WTC11 (cell line): ENCODE measurements around the gene RPL19.

Experiments used
- CREB1 ChIP-seq: sonication (generic); formaldehyde crosslinking; IDR thresholded peaks from 2 replicates; pipeline ENCODE4 v1.8.0; 2023; ENCODE audit warnings: mild to moderate bottlenecking, missing genetic modification reagents
- ETV6 ChIP-seq: sonication (generic); formaldehyde crosslinking; IDR thresholded peaks from 2 replicates; pipeline ENCODE4 v1.8.1; 2022; ENCODE audit warnings: mild to moderate bottlenecking, missing genetic modification reagents
- FOXP1 ChIP-seq: sonication (generic); formaldehyde crosslinking; IDR thresholded peaks from 2 replicates; pipeline ENCODE4 v1.8.0; 2022; ENCODE audit warnings: missing genetic modification reagents, mild to moderate bottlenecking, moderate library complexity, borderline replicate concordance
- KAT7 ChIP-seq: sonication (generic); formaldehyde crosslinking; IDR thresholded peaks from 2 replicates; pipeline ENCODE4 v1.8.1; 2023; ENCODE audit warnings: missing genetic modification reagents, mild to moderate bottlenecking, borderline replicate concordance
- ZNF121 ChIP-seq: sonication (generic); formaldehyde crosslinking; IDR thresholded peaks from 2 replicates; pipeline ENCODE4 v1.8.0; 2023; ENCODE audit warnings: missing genetic modification reagents
- ZNF138 ChIP-seq: sonication (generic); formaldehyde crosslinking; conservative IDR thresholded peaks from 2 replicates; pipeline ENCODE4 v1.8.1; 2022; ENCODE audit warnings: mild to moderate bottlenecking, moderate library complexity, missing genetic modification reagents
- TF ChIP-seq, protein P1 (sequence below): fragments of 200-600 bp; IDR thresholded peaks from 2 replicates; pipeline ENCODE4 v1.8.0; 2022; ENCODE audit warnings: antibody characterized with exemption
- TF ChIP-seq, protein P2 (sequence below): fragments of 250-450 bp; sonication (Bioruptor Pico); IDR thresholded peaks from 2 replicates; pipeline ENCODE4 v1.9.0; 2021; ENCODE audit warnings: moderate library complexity, mild to moderate bottlenecking, inconsistent platforms, borderline replicate concordance
- TF ChIP-seq, protein P3 (sequence below): sonication (generic); formaldehyde crosslinking; IDR thresholded peaks from 2 replicates; pipeline ENCODE4 v1.8.1; 2022; ENCODE audit warnings: low read depth, missing genetic modification reagents, borderline replicate concordance
- TF ChIP-seq, protein P4 (sequence below): sonication (generic); formaldehyde crosslinking; IDR thresholded peaks from 2 replicates; pipeline ENCODE4 v1.8.0; 2023; ENCODE audit warnings: missing genetic modification reagents
- TF ChIP-seq, protein P5 (sequence below): sonication (generic); formaldehyde crosslinking; IDR thresholded peaks from 2 replicates; pipeline ENCODE4 v1.8.1; 2023; ENCODE audit warnings: mild to moderate bottlenecking, missing genetic modification reagents, borderline replicate concordance
- TF ChIP-seq, protein P6 (sequence below): sonication (generic); formaldehyde crosslinking; IDR thresholded peaks from 2 replicates; pipeline ENCODE4 v1.8.0; 2022; ENCODE audit warnings: mild to moderate bottlenecking, missing genetic modification reagents

DNA sequence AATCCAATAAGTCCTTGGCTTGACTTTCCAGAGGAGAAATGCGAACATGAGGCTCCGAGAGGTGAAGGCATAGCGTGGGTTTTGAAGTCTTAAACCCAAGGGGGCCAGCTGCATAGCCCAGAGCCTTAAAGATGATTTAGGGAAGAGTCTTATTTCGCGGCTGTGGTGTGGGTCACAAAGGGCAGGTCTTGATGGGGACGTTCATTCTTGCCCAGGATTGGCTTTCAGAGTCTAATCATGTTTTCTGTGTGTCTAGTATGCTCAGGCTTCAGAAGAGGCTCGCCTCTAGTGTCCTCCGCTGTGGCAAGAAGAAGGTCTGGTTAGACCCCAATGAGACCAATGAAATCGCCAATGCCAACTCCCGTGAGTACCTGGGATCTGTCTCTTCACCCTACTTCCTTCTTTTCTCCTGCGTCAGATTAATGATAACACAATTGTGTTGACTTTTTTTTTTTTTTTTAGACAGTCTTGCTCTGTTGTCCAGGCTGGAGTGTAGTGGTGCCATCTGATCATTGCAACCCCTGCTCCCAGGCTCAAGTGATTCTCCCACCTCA is 951 bp downstream of the RPL19 start:
- TF ChIP-seq FOXP1 (CRISPR knock-in tag), result no peak
- TF ChIP-seq, protein P1, sequence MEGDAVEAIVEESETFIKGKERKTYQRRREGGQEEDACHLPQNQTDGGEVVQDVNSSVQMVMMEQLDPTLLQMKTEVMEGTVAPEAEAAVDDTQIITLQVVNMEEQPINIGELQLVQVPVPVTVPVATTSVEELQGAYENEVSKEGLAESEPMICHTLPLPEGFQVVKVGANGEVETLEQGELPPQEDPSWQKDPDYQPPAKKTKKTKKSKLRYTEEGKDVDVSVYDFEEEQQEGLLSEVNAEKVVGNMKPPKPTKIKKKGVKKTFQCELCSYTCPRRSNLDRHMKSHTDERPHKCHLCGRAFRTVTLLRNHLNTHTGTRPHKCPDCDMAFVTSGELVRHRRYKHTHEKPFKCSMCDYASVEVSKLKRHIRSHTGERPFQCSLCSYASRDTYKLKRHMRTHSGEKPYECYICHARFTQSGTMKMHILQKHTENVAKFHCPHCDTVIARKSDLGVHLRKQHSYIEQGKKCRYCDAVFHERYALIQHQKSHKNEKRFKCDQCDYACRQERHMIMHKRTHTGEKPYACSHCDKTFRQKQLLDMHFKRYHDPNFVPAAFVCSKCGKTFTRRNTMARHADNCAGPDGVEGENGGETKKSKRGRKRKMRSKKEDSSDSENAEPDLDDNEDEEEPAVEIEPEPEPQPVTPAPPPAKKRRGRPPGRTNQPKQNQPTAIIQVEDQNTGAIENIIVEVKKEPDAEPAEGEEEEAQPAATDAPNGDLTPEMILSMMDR, result no peak
- TF ChIP-seq, protein P2, sequence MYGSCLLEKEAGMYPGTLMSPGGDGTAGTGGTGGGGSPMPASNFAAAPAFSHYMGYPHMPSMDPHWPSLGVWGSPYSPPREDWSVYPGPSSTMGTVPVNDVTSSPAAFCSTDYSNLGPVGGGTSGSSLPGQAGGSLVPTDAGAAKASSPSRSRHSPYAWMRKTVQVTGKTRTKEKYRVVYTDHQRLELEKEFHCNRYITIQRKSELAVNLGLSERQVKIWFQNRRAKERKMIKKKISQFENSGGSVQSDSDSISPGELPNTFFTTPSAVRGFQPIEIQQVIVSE (CRISPR knock-in tag), result no peak
- TF ChIP-seq ZNF121 (CRISPR knock-in tag), result no peak
- TF ChIP-seq, protein P3, sequence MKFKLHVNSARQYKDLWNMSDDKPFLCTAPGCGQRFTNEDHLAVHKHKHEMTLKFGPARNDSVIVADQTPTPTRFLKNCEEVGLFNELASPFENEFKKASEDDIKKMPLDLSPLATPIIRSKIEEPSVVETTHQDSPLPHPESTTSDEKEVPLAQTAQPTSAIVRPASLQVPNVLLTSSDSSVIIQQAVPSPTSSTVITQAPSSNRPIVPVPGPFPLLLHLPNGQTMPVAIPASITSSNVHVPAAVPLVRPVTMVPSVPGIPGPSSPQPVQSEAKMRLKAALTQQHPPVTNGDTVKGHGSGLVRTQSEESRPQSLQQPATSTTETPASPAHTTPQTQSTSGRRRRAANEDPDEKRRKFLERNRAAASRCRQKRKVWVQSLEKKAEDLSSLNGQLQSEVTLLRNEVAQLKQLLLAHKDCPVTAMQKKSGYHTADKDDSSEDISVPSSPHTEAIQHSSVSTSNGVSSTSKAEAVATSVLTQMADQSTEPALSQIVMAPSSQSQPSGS (CRISPR knock-in tag), result no peak
- no peak for TF ChIP-seq CREB1 (CRISPR knock-in tag)
- TF ChIP-seq, protein P4, sequence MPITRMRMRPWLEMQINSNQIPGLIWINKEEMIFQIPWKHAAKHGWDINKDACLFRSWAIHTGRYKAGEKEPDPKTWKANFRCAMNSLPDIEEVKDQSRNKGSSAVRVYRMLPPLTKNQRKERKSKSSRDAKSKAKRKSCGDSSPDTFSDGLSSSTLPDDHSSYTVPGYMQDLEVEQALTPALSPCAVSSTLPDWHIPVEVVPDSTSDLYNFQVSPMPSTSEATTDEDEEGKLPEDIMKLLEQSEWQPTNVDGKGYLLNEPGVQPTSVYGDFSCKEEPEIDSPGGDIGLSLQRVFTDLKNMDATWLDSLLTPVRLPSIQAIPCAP (CRISPR knock-in tag), result no peak
- TF ChIP-seq ZNF138 (CRISPR knock-in tag), result no peak
- TF ChIP-seq, protein P5, sequence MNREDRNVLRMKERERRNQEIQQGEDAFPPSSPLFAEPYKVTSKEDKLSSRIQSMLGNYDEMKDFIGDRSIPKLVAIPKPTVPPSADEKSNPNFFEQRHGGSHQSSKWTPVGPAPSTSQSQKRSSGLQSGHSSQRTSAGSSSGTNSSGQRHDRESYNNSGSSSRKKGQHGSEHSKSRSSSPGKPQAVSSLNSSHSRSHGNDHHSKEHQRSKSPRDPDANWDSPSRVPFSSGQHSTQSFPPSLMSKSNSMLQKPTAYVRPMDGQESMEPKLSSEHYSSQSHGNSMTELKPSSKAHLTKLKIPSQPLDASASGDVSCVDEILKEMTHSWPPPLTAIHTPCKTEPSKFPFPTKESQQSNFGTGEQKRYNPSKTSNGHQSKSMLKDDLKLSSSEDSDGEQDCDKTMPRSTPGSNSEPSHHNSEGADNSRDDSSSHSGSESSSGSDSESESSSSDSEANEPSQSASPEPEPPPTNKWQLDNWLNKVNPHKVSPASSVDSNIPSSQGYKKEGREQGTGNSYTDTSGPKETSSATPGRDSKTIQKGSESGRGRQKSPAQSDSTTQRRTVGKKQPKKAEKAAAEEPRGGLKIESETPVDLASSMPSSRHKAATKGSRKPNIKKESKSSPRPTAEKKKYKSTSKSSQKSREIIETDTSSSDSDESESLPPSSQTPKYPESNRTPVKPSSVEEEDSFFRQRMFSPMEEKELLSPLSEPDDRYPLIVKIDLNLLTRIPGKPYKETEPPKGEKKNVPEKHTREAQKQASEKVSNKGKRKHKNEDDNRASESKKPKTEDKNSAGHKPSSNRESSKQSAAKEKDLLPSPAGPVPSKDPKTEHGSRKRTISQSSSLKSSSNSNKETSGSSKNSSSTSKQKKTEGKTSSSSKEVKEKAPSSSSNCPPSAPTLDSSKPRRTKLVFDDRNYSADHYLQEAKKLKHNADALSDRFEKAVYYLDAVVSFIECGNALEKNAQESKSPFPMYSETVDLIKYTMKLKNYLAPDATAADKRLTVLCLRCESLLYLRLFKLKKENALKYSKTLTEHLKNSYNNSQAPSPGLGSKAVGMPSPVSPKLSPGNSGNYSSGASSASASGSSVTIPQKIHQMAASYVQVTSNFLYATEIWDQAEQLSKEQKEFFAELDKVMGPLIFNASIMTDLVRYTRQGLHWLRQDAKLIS, result no peak
- no peak for TF ChIP-seq ETV6
- TF ChIP-seq KAT7 (CRISPR knock-in tag), result no peak
- TF ChIP-seq, protein P6, sequence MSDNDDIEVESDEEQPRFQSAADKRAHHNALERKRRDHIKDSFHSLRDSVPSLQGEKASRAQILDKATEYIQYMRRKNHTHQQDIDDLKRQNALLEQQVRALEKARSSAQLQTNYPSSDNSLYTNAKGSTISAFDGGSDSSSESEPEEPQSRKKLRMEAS, result no peak
